HepG2 (cell line): Measurements from ENCODE around the gene ACP2. TPM values are rescaled to one million over a fixed set of nuclear protein-coding genes. Genes with fewer than 3 reads are reported as not detected.
A peak's percentile ranks its signal among the peaks of the same experiment; 100 is the strongest.

ENCODE experiments used
- ATAC-seq: fragments of 200-7000 bp; cut with Tn5 transposase; 3 replicates; pipeline ENCODE4 v1.9.1; 2020; ENCODE audit warnings: mild to moderate bottlenecking, moderate library complexity
- BruUV-seq: library from RNA; stranded (reverse); fragments of 400-500 nt; replicated peaks from 2 replicates; lab custom pipeline; 2021; lab: Mats Ljungman, UMichigan
- CTCF ChIA-PET: fragments of 300-600 bp; formaldehyde crosslinking; extraction: SDS; loops from one replicate; lab custom pipeline; 2021; ENCODE audit warnings: low total read pairs, inconsistent platforms, low intra/inter-chr PET ratio; lab: Yijun Ruan, JAX
- POLR2A ChIA-PET: fragments of 350-600 bp; sonication (Branson Sonifier 250); formaldehyde crosslinking; loops from one replicate; lab custom pipeline; 2020; ENCODE audit warnings: antibody characterized with exemption, inconsistent platforms; lab: Yijun Ruan, JAX
- DNase-seq: peaks from one replicate; pipeline ENCODE4 v3.0.0-alpha.2; 2015; ENCODE audit warnings: low spot score
- FAIRE-seq: peaks from 3 replicates; lab custom pipeline; 2011; peaks lifted over from hg19 to GRCh38; lab: Jason Lieb, UNC
- H2AFZ ChIP-seq: one replicate; pipeline ENCODE4 v1.6.1; 2011; ENCODE audit warnings: low read length, inconsistent platforms
- H3K27ac ChIP-seq: fragments of 300-600 bp; 3 replicates; pipeline ENCODE4 v1.8.0; 2011; ENCODE audit warnings: mixed run types, mild to moderate bottlenecking, mixed read lengths, low read length, inconsistent platforms; ENCODE audit not compliant: insufficient read depth; ENCODE audit errors: extremely low read length
- H3K27me3 ChIP-seq, 2 experiments: fragments of 200-600 bp in 1 of 2; 2 replicates in 1 of 2; 3 replicates in 1 of 2; pipeline versions ENCODE4 v1.6.0 to v1.8.0; 2011; ENCODE audit warnings: low read length in 2 of 2, mild to moderate bottlenecking in 2 of 2, moderate library complexity in 2 of 2, inconsistent platforms in 1 of 2; ENCODE audit not compliant: insufficient read depth in 2 of 2, control insufficient read depth in 1 of 2
- H3K36me3 ChIP-seq, 2 experiments: fragments of 200-600 bp in 1 of 2; replicated peaks in 1 of 2; 2 replicates in 1 of 2; 3 replicates in 1 of 2; pipeline versions ENCODE4 v1.5.1 to v1.8.0; 2011; ENCODE audit warnings: low read length in 2 of 2, inconsistent platforms in 1 of 2; ENCODE audit not compliant: insufficient read depth in 2 of 2, control insufficient read depth in 1 of 2
- H3K4me1 ChIP-seq: 2 replicates; pipeline ENCODE4 v1.5.1; 2012; ENCODE audit warnings: low read length, inconsistent platforms; ENCODE audit not compliant: insufficient read depth
- H3K4me2 ChIP-seq: 2 replicates; pipeline ENCODE4 v1.6.0; 2011; ENCODE audit warnings: low read depth, low read length, inconsistent platforms
- H3K4me3 ChIP-seq, 3 experiments: fragments of 200-600 bp in 1 of 3; sonication (generic), shearing (Covaris generic) in 1 of 3; replicated peaks in 1 of 3; 2 replicates each; pipeline ENCODE4 v1.5.1; 2011 to 2016; ENCODE audit warnings: low read length in 3 of 3, inconsistent platforms in 2 of 3, low read depth in 2 of 3, mild to moderate bottlenecking in 2 of 3, control low read depth in 1 of 3, mixed read lengths in 1 of 3; ENCODE audit not compliant: insufficient read depth in 1 of 3
- H3K79me2 ChIP-seq: one replicate; pipeline ENCODE4 v1.6.1; 2011; ENCODE audit warnings: low read length, inconsistent platforms; ENCODE audit not compliant: insufficient read depth
- H3K9ac ChIP-seq: 2 replicates; pipeline ENCODE4 v1.6.0; 2011; ENCODE audit warnings: mild to moderate bottlenecking, low read depth, low read length, inconsistent platforms; ENCODE audit not compliant: insufficient read depth
- H3K9me3 ChIP-seq: 2 replicates; pipeline ENCODE4 v1.5.1; 2012; ENCODE audit warnings: mild to moderate bottlenecking, low read length
- H4K20me1 ChIP-seq: 2 replicates; pipeline ENCODE4 v1.6.0; 2011; ENCODE audit warnings: inconsistent platforms, mild to moderate bottlenecking, low read length, moderate library complexity; ENCODE audit not compliant: insufficient read depth
- ARID5B ChIP-seq: IDR thresholded peaks from 2 replicates; pipeline ENCODE4 v1.4.0; 2020; ENCODE audit warnings: mild to moderate bottlenecking, missing genetic modification reagents
- CEBPB ChIP-seq: IDR thresholded peaks from 2 replicates; pipeline ENCODE4 v1.6.1; 2011; ENCODE audit warnings: low read depth, low read length, improper control_type of control experiment, borderline replicate concordance
- SOX6 ChIP-seq, 2 experiments: fragments of 450-650 bp in 1 of 2; sonication (generic) in 1 of 2; formaldehyde crosslinking in 1 of 2; IDR thresholded peaks; 2 replicates each; pipeline versions ENCODE4 v1.4.0 to v1.6.1; 2017 to 2020; ENCODE audit warnings: antibody characterized with exemption in 1 of 2, mild to moderate bottlenecking in 1 of 2, missing genetic modification reagents in 1 of 2
- TSC22D2 ChIP-seq: sonication (generic); formaldehyde crosslinking; IDR thresholded peaks from 2 replicates; pipeline ENCODE4 v1.5.1; 2020; ENCODE audit warnings: missing genetic modification reagents, mild to moderate bottlenecking, borderline replicate concordance
- ZBTB14 ChIP-seq: sonication (generic); formaldehyde crosslinking; IDR thresholded peaks from 2 replicates; pipeline ENCODE4 v1.4.0; 2020; ENCODE audit warnings: missing genetic modification reagents
- ZBTB33 ChIP-seq: sonication (generic); formaldehyde crosslinking; IDR thresholded peaks from 2 replicates; pipeline ENCODE4 v1.4.0; 2020; ENCODE audit warnings: missing genetic modification reagents
- ZNF274 ChIP-seq: sonication (generic); formaldehyde crosslinking; IDR thresholded peaks from 2 replicates; pipeline ENCODE4 v1.5.1; 2020; ENCODE audit warnings: mild to moderate bottlenecking, missing genetic modification reagents
- ZSCAN12 ChIP-seq: sonication (generic); formaldehyde crosslinking; IDR thresholded peaks from 2 replicates; pipeline ENCODE4 v1.9.0; 2021; ENCODE audit warnings: mild to moderate bottlenecking, missing genetic modification reagents
- WGBS: methylation state at CpG from one replicate; pipeline ENCODE4 v1.1.6; 2017; ENCODE audit warnings: low lambda C conversion rate; 5-methylcytosine and 5-hydroxymethylcytosine counted together
- in situ Hi-C: cut with HindIII; loops from 2 replicates; pipeline ENCODE4 v1.10.0; 2017; ENCODE audit warnings: low pct_unique_long_range_greater_than_20kb; ENCODE audit not compliant: extremely low pct_ligation_motif_present
- intact Hi-C: fragments of 100-400 bp; cut with micrococcal nuclease; formaldehyde crosslinking; loops from one replicate; pipeline ENCODE4 v1.10.0; 2022; ENCODE audit not compliant: unreplicated experiment
- polyA plus RNA-seq, 8 experiments: library from polyadenylated mRNA; depleted of rRNA in 3 of 8; stranded (reverse) in 7 of 8; unstranded in 1 of 8; fragments of >200 nt; fragmentation: Illumina TruSeq in 4 of 8; extraction: Trizol in 4 of 8; gene quantifications; 2 replicates each; pipeline versions ENCODE4 v1.2.1 to v1.2.3, GENCODE V29; 2011 to 2016; ENCODE audit warnings: low read depth in 4 of 8, missing spikeins in 1 of 8, mixed read lengths in 1 of 8; ENCODE audit not compliant: insufficient read depth in 1 of 8
- total RNA-seq, 5 experiments: library from RNA; depleted of rRNA; stranded (reverse); fragments of >200 nt; fragmentation: Illumina TruSeq; extraction: Trizol; gene quantifications; 2 replicates each; pipeline ENCODE4 v1.2.3, GENCODE V29; 2016; ENCODE audit warnings: low read depth in 1 of 5

ACP2 gene
- total and polyA plus RNA-seq, 2 of the 13 experiments (the other 11 are each of a cell fraction or from before 2014, with no cell fraction given), result 17.7 to 20.2 TPM

- TF ChIP-seq ZBTB33 (CRISPR knock-in tag), result 0 out of 2 replicates have a peak, but pooled peaks have one; percentile 19
Observed at GRCh38 chr11:47212938-47213337, 35.7 kb downstream of the ACP2 start (continued).

GRCh38 chr11:47208628-47209027 is 40.0 kb downstream of the ACP2 start:
- DNase-seq (no peak), ATAC-seq (no peak)
- 13% methylated on average over 5 of the region's 5 CpGs for WGBS
- H3K9ac ChIP-seq, result no peak overlapping the region
- no TSS peak for BruUV-seq
- peak overlapping the region; percentile 33; the same call in 1 of the 2 replicates for H3K4me2 ChIP-seq
- H3K79me2 ChIP-seq, result no peaks in the 10 kb centered on the region
- 0 out of 2 replicates have a peak, but pooled peaks cover 6% of the 10 kb centered on the region for H3K9me3 ChIP-seq
- no peaks in the 10 kb centered on the region for H3K36me3 ChIP-seq
- CTCF ChIA-PET, result no interaction called here
- POLR2A ChIA-PET, result interaction anchor here (0.9 to 1.3 kb wide), 3 partner anchors 19 to 40 kb away, joined by 3 to 4 read pairs (median 3); partner anchors contain the start of gene ACP2
- in situ Hi-C loops, result no loop called here
- no peak overlapping the region for H3K27ac ChIP-seq
- H3K27me3 ChIP-seq, result no peaks in the 10 kb centered on the region
- no peak overlapping the region for H2AFZ ChIP-seq
- peaks cover 61% of the 10 kb centered on the region for H3K4me1 ChIP-seq
- TF ChIP-seq ZBTB14 (0 out of 2 replicates have a peak, but pooled peaks have one; percentile 22), ARID5B (CRISPR knock-in tag) (peak; percentile 14; the same call in 1 of the 2 replicates), TSC22D2 (CRISPR knock-in tag) (no peak), SOX6 (IDR thresholded peaks at IDR 0.05) (no peak), SOX6 (CRISPR knock-in tag; IDR thresholded peaks at IDR 0.05) (0 out of 2 replicates have a peak, but pooled peaks have one; percentile 10), ZNF274 (CRISPR knock-in tag) (no peak), CEBPB (peak; percentile 71; the same call in 1 of the 2 replicates), ZSCAN12 (no peak)
- TF ChIP-seq, all 625 proteins: peak for 4
- FAIRE-seq, result no peak
- H4K20me1 ChIP-seq, result no peaks in the 10 kb centered on the region
- no peak overlapping the region for H3K4me3 ChIP-seq
- intact Hi-C loops, result no loop called here
